Activated CD4-positive, alpha-beta T cell treated with anti-CD3 and anti-CD28 coated beads, Interleukin-2, amount 50 U/mL, for 4 hours (primary cell): ENCODE results near the gene RPAP3.

ENCODE experiments used
- DNase-seq, 2 experiments: peaks; one replicate each; pipeline ENCODE4 v3.0.0-alpha.2; 2020

RPAP3 gene

DNA sequence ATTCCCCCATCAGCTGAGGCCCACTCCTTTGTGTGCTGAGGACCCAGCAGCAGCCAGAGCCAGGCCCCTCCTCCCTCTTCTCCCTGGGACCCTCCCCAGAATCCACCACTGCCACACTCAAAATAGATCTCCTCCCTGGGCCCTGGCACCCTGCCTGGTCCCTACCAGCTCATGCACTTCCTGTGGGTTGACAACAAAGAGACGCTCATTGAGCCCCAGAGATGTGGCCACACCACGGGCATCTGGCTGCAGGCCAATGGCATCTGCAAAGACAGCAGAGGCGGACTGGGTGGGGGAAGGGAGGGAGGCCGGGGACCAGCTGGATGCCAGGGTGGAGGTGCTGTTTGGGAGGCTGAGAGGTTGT lies 35.5 kb upstream of the RPAP3 start:
- DNase-seq = peak; percentile 22 to 30

DNA sequence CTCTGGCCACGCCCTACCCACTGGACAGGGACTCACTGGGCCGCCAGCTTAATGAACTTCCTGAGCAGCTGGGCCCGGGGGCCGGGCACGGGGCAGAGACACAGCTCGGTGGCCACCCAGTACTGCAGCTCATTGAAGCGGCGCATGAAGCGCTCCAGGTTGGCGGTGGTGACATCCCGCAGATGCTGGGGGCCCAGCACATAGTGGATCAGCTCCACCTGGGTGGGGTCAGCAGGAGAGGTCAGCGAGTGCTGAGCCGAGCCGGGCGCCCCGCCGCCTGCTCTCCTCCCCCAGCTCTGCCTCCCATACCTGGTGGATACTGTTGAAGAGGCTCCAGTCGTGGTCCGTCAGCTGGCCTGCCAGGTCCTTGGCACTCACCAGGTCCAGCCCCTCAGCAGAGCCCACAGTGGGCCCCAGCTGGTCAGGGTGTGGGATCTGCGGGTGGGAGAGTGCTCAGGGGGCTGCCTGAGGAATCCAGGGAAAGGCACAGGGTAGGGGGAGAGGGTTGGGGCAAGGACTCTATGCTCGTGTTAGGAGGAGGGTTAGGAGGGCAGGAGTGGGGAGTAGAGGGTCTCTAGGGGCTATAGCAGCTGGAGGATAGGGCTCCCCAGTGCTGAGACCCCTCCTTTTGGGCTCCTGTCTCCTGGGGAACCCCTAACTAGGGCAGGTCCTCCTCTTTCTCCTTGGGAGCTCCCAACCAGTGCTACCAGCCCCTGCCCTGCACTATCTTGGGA lies 34.9 kb upstream of the RPAP3 start:
- DNase-seq = no peak

DNA sequence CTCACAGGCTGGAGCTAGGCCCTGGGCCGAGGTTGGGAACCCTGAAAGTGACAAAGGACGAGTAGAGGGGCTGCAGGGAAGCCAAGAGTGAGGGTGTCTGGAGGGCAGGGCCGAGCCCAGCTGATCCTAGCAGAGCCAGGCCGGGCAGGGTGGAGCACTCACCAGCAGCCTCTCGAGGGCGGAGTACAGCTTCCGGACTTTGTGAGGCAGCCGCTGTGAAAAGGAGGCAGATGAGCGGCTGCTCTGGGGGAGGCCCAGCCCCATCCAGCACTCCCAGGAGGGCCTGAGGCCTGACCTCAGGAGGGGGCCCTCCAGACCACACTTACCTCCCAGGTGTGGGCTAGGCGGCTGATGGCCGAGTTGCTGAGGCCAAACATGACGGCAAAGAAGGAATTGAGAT lies 34.1 kb upstream of the RPAP3 start:
- no peak for DNase-seq

DNA sequence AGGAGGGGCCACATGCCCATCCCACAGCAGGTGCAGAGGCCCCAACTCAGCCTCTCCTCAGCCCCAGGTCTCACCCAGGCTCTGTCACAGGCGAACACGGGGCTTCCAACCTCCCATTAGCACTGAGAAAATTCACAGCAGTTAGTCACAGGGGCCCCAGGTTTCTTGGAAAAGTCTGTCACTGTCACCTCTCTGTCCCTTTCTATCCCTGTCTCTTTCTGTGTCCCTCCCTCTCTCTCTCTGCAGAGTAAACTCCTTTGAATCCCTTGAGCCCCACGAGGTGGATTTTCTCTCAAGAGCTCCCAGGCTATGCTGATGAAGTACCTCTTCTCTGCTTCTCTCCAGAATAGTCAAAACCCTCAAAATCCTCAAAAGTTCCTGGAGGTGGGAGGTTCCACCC lies 33.5 kb upstream of the RPAP3 start:
- DNase-seq = no peak

DNA sequence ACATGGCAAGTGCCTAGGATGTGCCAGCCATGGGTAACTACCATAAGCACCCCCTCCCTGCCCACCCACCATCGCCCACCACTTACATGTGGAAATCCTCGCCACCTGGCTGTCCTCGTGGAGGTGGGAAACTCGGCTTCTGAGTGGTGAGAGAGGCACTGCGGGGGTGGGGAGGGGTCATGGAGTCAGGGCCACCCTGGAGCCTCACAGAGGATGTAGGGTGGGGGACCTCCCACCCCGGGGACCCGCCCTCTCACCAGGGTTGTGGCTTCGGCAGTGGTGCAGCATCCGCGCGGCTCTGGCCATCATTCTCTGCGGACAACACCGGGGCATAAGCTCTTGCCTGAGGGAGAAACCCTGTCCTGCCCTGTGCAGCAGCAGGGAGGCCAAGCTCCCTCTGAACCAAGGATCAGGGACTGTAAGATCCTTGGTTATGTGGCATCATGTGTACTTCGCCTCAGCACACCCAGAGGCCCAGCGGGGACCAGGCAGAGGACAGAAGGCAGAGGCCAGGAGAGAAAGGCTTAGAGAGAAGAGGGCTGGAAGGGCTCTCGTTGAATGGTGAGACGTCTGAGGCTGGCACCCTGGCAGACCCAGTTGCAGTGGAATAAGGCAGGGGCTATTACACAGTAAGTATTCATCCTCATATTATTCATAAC lies 32.2 kb upstream of the RPAP3 start:
- no peak for DNase-seq

DNA sequence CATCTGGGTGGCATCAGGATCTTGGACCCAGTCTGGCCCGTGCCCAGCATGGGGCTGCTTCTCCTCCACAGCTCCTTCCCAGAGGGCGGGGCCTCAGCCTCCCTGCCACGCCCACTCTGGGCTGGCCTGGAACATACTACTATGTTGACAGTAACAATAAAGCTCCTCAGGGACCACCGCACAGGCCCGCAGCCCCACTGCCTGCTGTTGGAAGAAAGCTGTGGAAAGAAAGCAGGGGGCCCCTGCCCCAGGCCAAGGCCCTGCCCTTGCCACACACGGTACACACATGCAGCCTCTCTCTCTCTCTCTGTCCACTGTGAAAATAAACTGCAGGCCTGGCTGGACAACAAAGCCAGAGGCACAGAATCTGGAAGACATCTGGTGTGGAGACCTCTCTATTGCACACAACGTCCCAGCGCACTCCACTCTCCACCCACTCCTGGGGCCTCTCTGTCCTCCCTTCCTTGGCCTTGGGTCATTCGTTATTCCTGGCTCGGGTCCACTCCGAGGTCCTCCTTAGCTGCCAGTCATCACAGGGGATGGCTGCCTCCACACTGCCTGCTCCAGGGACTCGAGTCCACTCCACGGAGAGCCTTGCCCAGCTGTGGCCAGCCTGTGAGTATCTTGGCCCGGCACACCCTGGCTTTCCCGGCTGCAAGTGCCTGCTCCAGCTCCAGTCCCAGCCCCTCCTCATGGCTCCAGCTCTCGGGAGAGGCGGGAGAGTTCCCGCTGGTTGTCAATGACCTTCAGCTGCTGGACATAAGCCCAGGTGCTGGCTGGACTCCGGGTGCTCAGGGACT lies 31.2 kb upstream of the RPAP3 start:
- no peak for DNase-seq

DNA sequence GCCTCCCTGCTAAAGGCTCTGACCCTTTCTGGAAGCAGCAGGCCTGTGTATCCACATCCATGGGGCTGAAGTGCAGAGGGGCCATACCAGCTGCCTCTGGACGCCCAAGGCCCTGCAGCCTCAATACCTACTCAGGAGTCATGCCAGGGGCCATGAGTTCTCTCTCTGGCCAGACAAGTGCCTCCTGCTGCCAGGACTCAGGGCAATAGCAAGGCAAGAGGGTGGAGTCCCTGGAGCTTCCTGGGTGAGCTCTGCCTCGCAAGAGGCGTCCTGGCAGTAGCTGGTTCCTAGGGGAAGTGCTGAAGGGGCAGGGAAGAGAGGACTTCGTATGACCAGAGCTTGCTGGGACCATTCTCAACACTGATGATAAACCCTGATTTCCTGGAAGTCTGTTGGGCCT lies 30.4 kb upstream of the RPAP3 start:
- no peak for DNase-seq

DNA sequence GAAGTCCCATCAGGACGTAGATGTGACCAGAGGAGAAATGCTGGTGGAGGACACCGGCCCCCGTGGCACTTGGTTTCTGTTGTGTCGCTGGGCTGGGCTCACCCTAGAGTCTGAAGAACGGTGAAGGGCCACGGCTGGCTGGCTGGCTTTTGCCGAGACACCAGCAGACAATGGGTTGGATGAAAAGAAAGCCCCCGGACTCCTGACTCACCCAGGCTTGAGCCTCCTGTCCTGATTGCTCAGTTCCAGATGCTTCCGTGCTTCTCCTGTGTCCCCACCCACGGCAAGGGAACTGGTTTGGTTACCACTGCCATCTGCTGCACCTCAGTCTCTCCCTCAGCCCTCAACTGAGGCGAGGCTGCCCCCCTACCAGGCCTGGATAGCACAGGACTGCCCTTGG lies 29.8 kb upstream of the RPAP3 start:
- DNase-seq = no peak

DNA sequence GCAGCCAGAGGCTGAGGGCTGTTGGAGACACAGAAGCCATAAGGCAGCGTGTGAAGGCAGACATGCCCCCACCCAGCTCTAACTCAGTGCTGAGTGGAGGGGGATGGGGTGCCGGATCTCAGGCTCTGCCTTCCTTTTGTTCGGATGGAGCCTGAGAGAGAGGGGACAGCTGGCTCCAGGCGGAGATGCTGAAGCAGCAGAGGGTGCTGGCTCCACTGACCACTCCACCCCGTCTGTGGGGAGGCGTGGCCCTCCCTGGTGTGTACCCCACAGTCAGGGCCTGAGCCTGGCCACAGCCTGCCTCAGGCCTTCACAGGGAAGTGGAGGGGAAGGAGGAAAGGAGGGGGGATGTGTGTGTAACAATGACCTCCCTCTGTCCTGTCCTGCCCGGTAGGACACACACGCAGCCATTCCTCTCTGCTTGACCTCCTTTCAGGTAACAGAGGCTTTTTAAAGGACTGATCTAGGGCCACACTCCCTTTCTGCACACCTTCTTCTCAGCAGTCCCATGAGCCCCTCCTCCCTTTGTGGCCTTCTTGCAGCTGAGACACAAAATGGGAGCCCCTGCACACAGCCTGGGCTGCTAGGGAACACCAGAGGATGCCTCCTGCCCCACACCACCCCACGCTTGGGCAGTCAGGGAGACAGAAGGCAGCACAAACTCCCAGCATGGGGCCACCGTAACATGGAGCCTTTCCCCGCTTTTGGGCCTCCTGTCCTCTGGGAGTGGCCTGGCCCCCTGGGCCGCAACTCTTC lies 29.1 kb upstream of the RPAP3 start:
- no peak for DNase-seq

DNA sequence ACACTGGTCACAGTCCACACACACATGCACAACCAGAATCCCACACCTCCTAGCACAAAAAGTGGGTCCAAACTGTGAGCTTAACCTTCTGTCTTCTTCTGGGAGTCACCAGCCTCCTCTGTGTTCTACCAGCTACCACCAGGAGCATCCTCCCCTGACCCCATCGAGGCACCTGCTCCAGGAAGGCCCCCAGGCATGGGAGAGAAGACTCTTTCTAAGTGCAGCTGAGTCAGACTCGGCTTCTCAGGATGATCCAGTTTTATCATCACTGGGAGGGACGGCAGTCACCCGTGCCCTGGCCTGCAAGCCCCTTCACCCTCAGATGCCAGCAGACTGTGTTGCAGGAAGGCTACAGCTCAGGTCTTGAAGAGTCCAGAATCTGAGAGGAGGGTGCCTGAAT lies 27.3 kb upstream of the RPAP3 start:
- no peak for DNase-seq

DNA sequence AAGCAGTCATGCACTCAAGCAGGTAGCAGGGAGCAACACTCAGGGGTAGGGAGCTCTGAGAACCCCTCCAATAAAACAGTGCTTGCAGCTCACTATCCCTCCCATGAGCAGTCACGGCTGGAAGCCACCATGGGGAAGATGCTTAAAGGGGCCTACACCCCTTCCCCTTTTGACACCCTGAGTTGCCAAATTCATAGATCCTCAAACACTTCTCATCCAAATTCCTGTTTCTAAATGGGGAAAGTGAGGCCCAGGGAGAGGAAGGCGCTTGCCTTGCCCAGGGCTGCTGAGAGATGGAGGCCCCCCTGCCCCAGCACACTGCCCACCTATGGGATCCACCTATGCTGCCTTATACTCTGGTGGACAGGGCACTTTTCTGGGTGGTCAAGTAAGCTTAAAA lies 26.7 kb upstream of the RPAP3 start:
- DNase-seq = no peak

DNA sequence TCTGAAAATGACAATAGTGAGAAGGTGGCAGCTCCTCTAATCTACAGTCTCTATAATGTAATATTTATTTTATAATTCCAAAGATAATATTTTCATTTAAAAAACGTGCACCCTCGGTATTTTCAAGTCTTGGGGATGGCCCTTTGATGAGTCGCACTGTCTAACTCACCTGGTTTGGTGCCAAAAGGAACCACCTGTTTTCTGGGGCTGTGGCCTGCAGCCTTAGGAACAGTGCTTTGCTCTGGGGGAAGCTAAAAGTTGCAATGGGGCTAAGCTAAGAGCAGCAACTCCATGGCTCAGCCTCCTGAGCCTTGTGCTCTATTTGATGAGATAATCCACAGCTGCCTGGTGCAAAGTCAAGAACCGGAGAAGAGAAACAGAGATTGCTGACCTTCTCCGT lies 25.9 kb upstream of the RPAP3 start:
- no peak for DNase-seq

DNA sequence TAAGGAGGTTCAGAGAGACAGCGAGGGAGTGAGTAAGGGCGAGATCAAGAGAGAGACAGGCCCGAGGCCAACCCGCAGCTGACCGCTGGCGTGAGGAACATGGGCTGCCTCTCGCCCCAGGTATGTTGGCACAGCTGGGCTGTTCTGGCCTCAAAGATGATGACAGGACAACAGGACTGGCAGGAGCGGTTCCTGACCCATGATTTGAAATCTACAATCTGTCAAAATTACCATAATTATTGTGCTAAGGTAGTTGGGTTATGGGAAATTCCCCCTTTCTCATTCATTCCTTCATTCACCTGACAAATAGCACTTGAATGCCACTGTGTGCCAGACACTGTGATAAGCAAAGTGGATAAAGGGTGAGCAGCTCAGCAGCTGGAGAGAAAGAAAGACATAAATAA lies 24.5 kb upstream of the RPAP3 start:
- no peak for DNase-seq

DNA sequence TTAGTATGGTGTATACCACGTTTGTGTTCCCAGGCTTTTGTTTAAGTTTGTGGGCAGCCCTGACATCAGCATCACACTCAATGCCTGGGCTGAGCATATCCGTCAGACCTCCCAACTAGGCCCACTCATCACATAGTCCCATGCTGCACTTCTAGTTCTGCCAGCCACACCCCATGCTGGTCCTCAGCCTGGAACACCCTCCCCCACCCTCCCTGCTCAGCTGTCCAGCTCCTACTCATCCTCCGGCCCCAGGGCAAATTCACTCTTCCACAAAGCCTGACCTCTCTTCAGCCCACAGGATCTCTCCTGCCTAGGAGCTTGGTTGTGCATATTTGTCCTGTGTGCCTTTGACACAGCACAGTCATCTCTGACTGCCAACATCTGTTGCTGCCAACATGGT lies 23.4 kb upstream of the RPAP3 start:
- no peak for DNase-seq

DNA sequence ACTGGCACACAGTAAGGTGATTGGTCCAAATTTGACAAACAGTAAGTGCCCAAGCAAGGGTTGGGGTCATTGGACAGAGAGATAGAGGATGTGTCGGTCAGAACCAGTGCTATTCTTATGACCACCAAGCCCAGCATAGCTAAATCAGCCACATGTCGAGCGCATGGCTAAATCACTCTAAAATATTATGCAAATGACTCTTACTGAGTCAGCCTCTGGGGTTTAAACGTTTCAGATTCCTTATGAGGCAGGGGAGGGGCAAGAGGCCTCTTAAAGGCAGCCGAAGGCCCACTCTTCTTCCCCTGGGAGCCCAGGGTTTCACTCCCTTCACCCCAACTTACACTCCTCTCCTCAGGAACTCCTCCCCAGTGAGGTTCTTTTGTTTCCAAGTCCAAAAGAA lies 20.1 kb upstream of the RPAP3 start:
- no peak for DNase-seq

DNA sequence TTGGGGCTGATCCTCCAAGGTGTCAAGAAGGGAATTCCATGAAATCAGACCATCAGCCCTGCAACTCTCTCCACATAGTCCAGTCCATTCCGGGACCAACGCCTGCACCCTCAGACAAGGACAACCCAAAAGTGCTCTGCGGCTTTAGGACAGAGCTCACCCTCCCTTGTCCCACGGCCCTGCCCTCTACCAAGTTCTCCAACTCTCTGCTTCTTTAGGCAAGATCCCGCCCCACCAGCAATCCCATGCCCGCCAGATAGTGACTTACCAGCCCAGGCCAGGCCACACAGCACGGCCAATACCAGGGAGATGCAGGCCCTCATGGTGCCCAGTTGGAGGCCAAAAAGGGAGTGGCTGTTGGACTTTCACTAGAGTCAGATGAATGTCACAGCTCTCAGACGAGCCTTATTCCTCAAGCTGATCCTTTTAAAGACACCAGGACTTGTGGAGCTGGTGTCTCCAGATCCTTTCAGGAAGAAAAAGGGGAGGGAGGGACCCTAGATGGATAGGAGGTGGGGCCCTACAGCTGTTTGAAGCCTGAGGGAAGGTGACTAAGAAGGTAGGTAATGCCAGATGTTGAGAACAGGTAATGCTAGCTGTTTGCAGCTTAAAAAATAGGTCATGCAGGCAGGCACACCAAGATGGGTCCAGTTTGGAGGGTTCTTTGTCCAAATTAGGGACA lies 19.4 kb upstream of the RPAP3 start, which contains the start of gene ENDOU:
Gene ENDOU (minus strand): TSS at position 400 of the 682 bp plus-strand sequence. CDS start 77 bp downstream, at position 323.
- DNase-seq = no peak

DNA sequence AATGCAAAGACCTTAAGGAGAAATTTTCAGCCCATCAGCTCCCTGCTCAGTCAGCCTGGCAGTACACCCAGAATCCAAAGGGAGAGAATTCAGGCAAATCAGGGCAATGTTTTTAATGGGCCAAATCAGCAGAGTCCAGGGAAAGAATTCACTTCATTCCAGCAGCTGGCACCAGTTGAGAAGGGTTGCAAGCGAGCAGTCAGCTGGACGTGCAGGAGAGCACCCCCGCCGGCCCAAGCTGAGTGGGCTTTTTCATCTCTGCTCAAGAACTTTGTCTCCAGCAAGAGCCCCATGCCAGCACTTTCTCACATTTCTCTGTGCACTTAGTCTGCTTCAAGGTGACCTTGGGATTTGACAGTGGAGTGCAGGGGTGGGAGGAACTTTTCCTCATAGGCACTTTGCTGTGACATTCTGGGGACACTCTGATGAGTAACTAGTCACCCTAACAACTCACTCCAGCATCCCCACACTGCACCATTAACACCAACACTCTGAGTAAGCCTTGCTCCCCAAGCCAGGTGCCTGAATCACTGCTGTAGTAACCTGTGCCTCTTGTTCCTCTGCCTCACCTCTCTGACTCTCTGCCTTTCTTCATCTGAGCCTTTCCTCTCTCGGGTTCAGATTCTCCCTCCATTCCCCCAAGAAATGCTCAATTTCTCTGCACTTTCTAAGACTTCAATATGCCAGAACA lies 17.3 kb upstream of the RPAP3 start:
- DNase-seq = no peak

DNA sequence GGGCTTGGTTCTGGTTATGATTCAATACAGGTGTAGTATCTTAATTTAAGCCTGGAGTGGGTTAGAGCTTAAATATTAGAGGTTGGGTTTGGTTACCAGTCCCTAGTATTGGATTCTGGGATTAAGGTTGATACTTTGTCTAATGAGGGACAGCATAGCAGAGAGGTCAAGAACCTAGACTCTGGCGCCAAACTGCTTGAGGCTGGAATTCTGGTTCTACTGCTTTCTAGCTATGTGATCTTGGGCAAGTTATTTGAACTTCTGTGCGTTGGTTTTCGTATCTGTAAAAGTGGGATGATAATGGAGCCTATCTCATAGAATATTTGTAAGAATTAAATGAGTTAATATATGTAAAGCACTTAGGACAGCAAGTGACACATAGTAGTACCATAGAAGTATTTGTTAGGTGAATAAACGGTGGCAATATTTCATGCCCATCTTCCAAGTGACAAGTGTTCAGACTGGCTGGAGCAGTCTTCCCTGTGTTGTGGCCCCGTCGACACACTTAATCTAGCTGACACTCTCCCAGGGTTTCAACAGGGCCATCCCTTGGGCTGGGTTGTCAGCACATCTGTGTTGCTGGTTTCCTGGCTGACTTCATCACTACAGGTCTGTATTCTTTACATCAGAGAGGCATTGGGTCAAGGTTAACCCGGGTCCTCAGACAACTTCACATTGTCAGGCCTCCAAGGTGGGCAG lies 16.5 kb upstream of the RPAP3 start:
- DNase-seq = no peak

DNA sequence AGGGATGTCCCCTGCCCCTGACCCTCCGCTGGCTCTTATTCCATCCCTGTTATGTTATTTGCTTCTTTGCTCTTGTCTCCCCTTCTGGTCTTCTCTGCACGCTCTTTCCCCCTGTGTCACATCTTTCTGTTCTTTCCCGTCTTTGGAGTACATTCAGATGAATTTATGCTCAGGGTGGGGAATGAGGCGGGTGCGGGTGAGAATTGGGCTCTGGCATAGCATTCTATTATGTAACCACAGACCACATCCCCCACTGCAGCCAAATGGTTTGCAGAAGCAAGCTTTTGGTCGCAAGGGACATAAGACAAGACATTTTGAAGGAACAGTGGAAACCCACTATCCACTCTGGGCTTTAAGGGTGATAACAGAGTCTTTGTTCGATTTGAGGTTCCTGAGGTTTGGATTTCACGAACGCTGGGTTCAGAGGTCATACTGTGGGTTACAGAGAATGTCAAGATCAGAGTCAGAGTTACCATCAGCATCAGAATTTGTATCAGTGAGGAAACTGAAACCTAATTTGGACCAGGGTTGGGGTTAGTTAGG lies 15.7 kb upstream of the RPAP3 start:
- DNase-seq = no peak

DNA sequence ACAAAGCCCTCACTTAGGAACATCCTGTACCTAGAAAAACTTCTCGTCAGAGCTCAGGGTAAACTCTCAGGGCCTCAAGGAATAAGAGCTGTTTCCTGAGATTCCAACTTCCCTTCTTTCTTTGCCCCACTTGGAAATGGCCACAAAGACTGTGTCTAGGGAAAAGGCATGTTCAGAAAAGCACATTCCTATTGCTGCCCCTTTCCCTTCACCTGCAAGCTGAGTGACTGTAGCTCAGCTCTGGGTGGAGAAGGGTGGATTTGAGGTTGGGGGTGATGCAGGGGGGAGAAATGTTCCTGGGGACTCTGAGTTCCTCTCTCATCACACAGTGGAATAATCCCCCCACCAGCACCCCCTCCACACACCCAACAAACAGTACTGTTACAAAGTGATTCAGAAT lies 12.7 kb upstream of the RPAP3 start:
- no peak for DNase-seq
